Measurements from ENCODE around the gene SIGLEC10. TPM values are rescaled to one million over a fixed set of nuclear protein-coding genes. Genes with fewer than 3 reads are reported as not detected.

The SIGLEC10 gene, protein sequence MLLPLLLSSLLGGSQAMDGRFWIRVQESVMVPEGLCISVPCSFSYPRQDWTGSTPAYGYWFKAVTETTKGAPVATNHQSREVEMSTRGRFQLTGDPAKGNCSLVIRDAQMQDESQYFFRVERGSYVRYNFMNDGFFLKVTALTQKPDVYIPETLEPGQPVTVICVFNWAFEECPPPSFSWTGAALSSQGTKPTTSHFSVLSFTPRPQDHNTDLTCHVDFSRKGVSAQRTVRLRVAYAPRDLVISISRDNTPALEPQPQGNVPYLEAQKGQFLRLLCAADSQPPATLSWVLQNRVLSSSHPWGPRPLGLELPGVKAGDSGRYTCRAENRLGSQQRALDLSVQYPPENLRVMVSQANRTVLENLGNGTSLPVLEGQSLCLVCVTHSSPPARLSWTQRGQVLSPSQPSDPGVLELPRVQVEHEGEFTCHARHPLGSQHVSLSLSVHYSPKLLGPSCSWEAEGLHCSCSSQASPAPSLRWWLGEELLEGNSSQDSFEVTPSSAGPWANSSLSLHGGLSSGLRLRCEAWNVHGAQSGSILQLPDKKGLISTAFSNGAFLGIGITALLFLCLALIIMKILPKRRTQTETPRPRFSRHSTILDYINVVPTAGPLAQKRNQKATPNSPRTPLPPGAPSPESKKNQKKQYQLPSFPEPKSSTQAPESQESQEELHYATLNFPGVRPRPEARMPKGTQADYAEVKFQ
- not detected in 2 replicates for polyA plus RNA-seq

DNA sequence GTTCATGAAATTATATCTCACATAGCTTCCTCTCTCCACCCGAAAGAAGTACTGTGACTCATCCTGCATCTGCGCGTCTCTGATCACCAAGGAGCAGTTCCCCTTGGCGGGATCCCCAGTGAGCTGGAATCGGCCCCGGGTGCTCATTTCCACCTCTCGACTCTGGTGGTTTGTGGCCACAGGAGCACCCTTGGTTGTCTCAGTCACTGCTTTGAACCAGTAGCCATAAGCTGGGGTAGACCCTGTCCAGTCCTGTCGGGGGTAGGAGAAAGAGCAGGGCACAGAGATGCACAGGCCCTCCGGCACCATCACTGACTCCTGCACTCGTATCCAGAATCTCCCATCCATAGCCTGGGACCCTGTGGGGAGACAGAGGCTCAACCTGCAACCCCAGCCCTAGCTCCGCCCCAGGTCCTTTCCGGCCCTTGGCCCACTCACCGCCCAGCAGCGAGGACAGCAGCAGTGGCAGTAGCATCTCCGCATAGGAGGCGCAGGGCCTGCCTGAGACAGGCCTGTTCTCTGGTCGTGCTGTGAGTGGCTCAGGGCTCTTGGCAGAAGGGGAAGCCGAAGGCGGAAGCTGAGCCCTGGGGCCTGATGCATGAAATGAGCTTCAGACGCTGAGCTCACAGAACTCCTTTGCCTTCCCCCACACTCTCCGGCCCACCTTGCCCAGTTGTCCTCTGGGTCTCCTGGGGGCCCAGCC lies at the start of gene SIGLEC10:
Gene SIGLEC10, minus strand, starts transcription at position 536 of the 703 bp plus-strand sequence. Its CDS starts 61 bp downstream, at position 475.

DNA sequence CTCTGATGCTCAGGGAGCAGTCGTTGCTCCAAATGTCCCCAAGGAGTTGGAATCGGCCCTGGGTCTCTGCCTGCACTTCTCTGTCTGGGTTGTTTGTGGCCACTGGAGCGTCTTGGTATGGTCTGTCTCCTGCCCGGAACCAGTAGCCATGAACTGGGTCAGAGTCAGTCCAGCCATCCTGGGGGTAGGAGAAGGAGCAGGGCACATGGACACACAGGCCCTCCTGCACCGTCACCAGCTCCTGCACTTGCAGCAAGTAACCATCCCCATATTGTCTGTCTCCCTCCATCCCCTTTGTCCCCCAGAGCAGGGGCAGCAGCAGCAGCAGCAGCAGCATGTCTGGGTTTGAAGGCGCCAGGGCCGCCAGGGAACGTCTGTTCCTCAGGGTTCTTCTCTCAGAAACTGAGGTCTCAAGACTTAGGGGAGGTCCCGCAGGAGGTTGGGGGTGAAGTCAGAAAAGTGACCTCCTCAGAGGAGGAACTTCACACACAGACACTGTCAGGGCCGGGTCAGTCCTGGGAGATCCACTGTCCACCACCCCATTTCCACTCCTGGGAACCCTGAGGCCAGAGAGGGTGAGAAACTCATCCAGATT lies 40.7 kb upstream of the SIGLEC10 start, which contains the start of gene SIGLEC8:
Gene SIGLEC8, minus strand, starts transcription at position 404 of the 595 bp plus-strand sequence. Its CDS starts 67 bp downstream, at position 337.

DNA sequence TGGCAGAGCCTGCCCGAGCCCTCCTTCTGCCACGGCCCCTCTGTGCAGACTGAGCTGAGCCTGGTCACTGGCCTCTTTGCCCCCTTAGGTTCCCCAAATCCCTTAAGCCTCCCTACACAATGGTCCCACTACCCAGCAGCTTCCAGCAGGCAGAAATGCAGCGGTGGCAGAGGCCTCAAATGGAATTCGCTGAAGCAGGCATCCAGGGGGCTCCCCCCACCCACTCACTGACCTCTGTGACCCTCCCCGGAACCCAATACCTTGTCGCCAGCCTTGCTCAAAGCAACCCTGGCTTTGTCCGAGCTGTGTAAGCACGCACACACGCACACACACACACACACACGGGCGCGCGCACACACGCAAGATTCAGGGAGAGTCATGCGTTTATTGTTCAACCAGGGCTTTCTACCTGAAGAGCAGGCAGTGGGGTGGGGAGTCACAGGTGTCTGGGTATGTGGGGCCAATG lies 29.5 kb downstream of the SIGLEC10 start, which contains the start of gene LIM2:
Gene LIM2, minus strand, starts transcription at position 51 of the 466 bp plus-strand sequence. CDS start 531 bp downstream, outside the sequence.

GRCh38 chr19:51372649-51373504 lies 44.6 kb downstream of the SIGLEC10 start, which contains the start of gene NKG7:
TSS of gene NKG7 (minus strand) at chr19:51372654. CDS start at chr19:51372535, 119 bp downstream.

DNA sequence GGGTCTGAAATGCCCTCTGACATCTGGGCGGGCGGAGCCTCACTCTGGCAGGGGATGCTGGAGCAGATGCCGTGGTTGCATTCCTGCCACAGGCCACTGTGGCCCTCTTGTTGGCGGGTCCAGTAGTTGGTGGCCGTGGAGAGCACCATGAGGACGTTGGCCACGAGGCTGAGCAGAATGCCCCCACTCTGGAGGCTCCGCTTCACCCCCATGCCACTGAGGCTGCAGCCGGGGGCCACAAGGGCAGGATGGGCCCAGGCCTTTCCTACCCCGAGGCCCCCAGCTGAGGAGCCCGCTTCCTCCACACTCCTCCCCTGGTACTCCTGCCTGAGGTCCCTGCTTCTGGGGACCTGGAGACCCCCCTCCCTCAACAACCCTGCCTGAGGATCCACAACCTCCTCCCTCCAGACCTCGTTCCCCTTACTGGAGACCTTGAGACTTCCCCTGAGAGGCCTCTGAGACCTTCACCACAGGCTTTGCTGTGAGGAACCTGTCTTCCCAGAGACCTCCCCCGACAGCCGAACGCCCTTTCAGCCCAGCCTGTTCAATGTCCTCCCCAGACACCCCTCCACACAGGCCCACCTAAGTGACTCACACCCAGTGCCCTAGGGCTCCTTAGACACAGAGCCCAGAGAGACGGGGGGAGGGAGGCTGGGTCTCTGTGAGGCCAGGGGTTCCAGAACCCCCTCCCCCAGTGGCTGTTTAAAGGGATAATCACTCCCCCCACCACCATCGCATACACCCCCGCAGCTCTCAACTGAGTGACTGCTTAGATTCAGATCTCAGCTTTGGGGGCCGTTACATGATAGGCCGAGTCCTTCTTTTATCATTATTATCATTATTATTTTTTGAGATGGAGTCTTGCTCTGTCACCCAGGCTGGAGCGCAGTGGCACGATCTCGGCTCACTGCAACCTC lies 48.8 kb downstream of the SIGLEC10 start, which contains the start of gene CLDND2:
Gene CLDND2, minus strand, starts transcription at position 638 of the 917 bp plus-strand sequence. Its CDS starts 426 bp downstream, at position 212.

GRCh38 chr19:51365965-51366388 lies 51.5 kb downstream of the SIGLEC10 start, which contains the start of gene ETFB:
TSS of gene ETFB (minus strand) at chr19:51366388. CDS start at chr19:51366326, 62 bp downstream.

Other genes with a start within 250 kb of the SIGLEC10 start
- gene CD33, start 192.6 kb downstream of the SIGLEC10 start, polyA plus RNA-seq: not detected in 2 replicates
- not detected in 2 replicates for gene SIGLECL1, start 166.6 kb downstream of the SIGLEC10 start, polyA plus RNA-seq
- gene IGLON5, start 106.0 kb downstream of the SIGLEC10 start, polyA plus RNA-seq: 0.32 and 0.78 TPM in 2 replicates
- gene VSIG10L, start 75.5 kb downstream of the SIGLEC10 start, polyA plus RNA-seq: 0.27 and 0.81 TPM in 2 replicates
- 75.1 and 77.9 TPM in 2 replicates for gene ETFB, start 51.3 kb downstream of the SIGLEC10 start, polyA plus RNA-seq
- 3.4 and 9.2 TPM in 2 replicates for gene CLDND2, start 48.6 kb downstream of the SIGLEC10 start, polyA plus RNA-seq
- not detected in 2 replicates for gene NKG7, start 45.0 kb downstream of the SIGLEC10 start, polyA plus RNA-seq
- not detected in 2 replicates for gene LIM2, start 29.7 kb downstream of the SIGLEC10 start, polyA plus RNA-seq
- gene C19orf84, start 27.1 kb downstream of the SIGLEC10 start, polyA plus RNA-seq: not detected in 2 replicates
- gene SIGLEC8, start 40.8 kb upstream of the SIGLEC10 start, polyA plus RNA-seq: not detected in 2 replicates
- not detected in 2 replicates for gene CEACAM18, start 60.9 kb upstream of the SIGLEC10 start, polyA plus RNA-seq
- gene SIGLEC12, start 84.2 kb upstream of the SIGLEC10 start, polyA plus RNA-seq: not detected in 2 replicates
- not detected in 2 replicates for gene SIGLEC6, start 114.0 kb upstream of the SIGLEC10 start, polyA plus RNA-seq
- gene ZNF175, start 153.6 kb upstream of the SIGLEC10 start, polyA plus RNA-seq: 1.7 and 3.9 TPM in 2 replicates
- gene SIGLEC5, start 212.8 kb upstream of the SIGLEC10 start, polyA plus RNA-seq: not detected in 2 replicates
- not detected in 2 replicates for gene SIGLEC14, start 229.2 kb upstream of the SIGLEC10 start, polyA plus RNA-seq